Measurements from ENCODE around the gene RER1.

Gene RER1

GRCh38 chr1:2379733-2380404, 11.8 kb upstream of the RER1 start:
- Histone ChIP-seq H3K9ac (ENCODE audit: low read length) (no peak overlapping the region), H3K4ac (ENCODE audit: low read depth in 1 of 2, low read length in 2 of 2) (no peak overlapping the region), H2BK12ac (ENCODE audit: low read length in 2 of 2) (no peak overlapping the region), H2AFZ (ENCODE audit: low read depth, low read length) (no peak overlapping the region), H3K9me3 (ENCODE audit: control insufficient read depth, low read length) (no peaks in the 10 kb centered on the region), H3K18ac (ENCODE audit: low read depth in 1 of 2, low read length in 2 of 2) (no peak overlapping the region), H3K27ac (ENCODE audit: low read length, poor library complexity, severe bottlenecking) (no peak overlapping the region), H3K4me1 (ENCODE audit: control insufficient read depth, insufficient read depth, low read depth, low read length) (peaks cover 7% of the 10 kb centered on the region), H3K27me3 (ENCODE audit: control insufficient read depth in 1 of 2, insufficient read depth in 1 of 2, low read length in 2 of 2) (peaks cover 0 to 3% of the 10 kb centered on the region in 2 experiments), H3K36me3 (ENCODE audit: control insufficient read depth in 1 of 2, insufficient read depth in 2 of 2, low read depth in 1 of 2, low read length in 2 of 2) (peaks cover 0 to 2% of the 10 kb centered on the region in 2 experiments), H3K14ac (ENCODE audit: low read length in 2 of 2) (no peak overlapping the region), H3K79me1 (replicated peaks; ENCODE audit: low read length, poor library complexity, severe bottlenecking) (peaks cover 2% of the 10 kb centered on the region), H3K4me2 (ENCODE audit: low read length, poor library complexity, severe bottlenecking) (no peak overlapping the region), H4K8ac (ENCODE audit: low read length) (no peak overlapping the region), H2AK5ac (ENCODE audit: low read length, severe bottlenecking) (no peak overlapping the region), H2BK15ac (ENCODE audit: low read depth, poor library complexity, severe bottlenecking) (no peak overlapping the region), H3K4me3 (ENCODE audit: insufficient read depth in 1 of 2, low read depth in 1 of 2, low read length in 2 of 2) (no peak overlapping the region), H3K23ac (ENCODE audit: low read length in 2 of 2) (no peak overlapping the region), H4K91ac (ENCODE audit: low read length) (no peak overlapping the region), H2BK5ac (ENCODE audit: low read depth, low read length, poor library complexity, severe bottlenecking) (no peak overlapping the region), H2BK120ac (ENCODE audit: low read depth, low read length) (no peak overlapping the region)
- 94% methylated on average over 23 of the region's 23 CpGs for WGBS
- DNase-seq = no peak

GRCh38 chr1:2380816-2381591, 10.6 kb upstream of the RER1 start:
- H3K9ac ChIP-seq (ENCODE audit: low read length) = peak overlapping the region; percentile 36
- no peak for DNase-seq
- no peak overlapping the region for H2AK5ac ChIP-seq (ENCODE audit: low read length, severe bottlenecking)
- H3K14ac ChIP-seq (ENCODE audit: low read length in 2 of 2) = no peak overlapping the region
- peak overlapping the region; percentile 85 for H4K91ac ChIP-seq (ENCODE audit: low read length)
- H3K4me3 ChIP-seq (ENCODE audit: insufficient read depth in 1 of 2, low read depth in 1 of 2, low read length in 2 of 2) = no peak overlapping the region
- H2BK120ac ChIP-seq (ENCODE audit: low read depth, low read length) = no peak overlapping the region
- H4K8ac ChIP-seq (ENCODE audit: low read length) = peak overlapping the region; percentile 57
- H3K4ac ChIP-seq (ENCODE audit: low read depth in 1 of 2, low read length in 2 of 2) = no peak overlapping the region
- H3K4me1 ChIP-seq (ENCODE audit: control insufficient read depth, insufficient read depth, low read depth, low read length) = peaks cover 7% of the 10 kb centered on the region
- no peak overlapping the region for H3K18ac ChIP-seq (ENCODE audit: low read depth in 1 of 2, low read length in 2 of 2)
- no peak overlapping the region for H3K23ac ChIP-seq (ENCODE audit: low read length in 2 of 2)
- H3K27me3 ChIP-seq (ENCODE audit: control insufficient read depth in 1 of 2, insufficient read depth in 1 of 2, low read length in 2 of 2) = peaks cover 0 to 3% of the 10 kb centered on the region in 2 experiments
- H3K4me2 ChIP-seq (ENCODE audit: low read length, poor library complexity, severe bottlenecking) = no peak overlapping the region
- peak overlapping the region in 1 of 2 experiments; percentile 21 for H2BK12ac ChIP-seq (ENCODE audit: low read length in 2 of 2)
- no peak overlapping the region for H3K27ac ChIP-seq (ENCODE audit: low read length, poor library complexity, severe bottlenecking)
- no peak overlapping the region for H2BK15ac ChIP-seq (ENCODE audit: low read depth, poor library complexity, severe bottlenecking)
- no peaks in the 10 kb centered on the region for H3K9me3 ChIP-seq (ENCODE audit: control insufficient read depth, low read length)
- no peak overlapping the region for H2BK5ac ChIP-seq (ENCODE audit: low read depth, low read length, poor library complexity, severe bottlenecking)
- H3K36me3 ChIP-seq (ENCODE audit: control insufficient read depth in 1 of 2, insufficient read depth in 2 of 2, low read depth in 1 of 2, low read length in 2 of 2) = peaks cover 0 to 8% of the 10 kb centered on the region in 2 experiments
- WGBS = 87% methylated on average over 32 of the region's 32 CpGs
- no peak overlapping the region for H2AFZ ChIP-seq (ENCODE audit: low read depth, low read length)
- peaks cover 2% of the 10 kb centered on the region for H3K79me1 ChIP-seq (replicated peaks; ENCODE audit: low read length, poor library complexity, severe bottlenecking)

DNA sequence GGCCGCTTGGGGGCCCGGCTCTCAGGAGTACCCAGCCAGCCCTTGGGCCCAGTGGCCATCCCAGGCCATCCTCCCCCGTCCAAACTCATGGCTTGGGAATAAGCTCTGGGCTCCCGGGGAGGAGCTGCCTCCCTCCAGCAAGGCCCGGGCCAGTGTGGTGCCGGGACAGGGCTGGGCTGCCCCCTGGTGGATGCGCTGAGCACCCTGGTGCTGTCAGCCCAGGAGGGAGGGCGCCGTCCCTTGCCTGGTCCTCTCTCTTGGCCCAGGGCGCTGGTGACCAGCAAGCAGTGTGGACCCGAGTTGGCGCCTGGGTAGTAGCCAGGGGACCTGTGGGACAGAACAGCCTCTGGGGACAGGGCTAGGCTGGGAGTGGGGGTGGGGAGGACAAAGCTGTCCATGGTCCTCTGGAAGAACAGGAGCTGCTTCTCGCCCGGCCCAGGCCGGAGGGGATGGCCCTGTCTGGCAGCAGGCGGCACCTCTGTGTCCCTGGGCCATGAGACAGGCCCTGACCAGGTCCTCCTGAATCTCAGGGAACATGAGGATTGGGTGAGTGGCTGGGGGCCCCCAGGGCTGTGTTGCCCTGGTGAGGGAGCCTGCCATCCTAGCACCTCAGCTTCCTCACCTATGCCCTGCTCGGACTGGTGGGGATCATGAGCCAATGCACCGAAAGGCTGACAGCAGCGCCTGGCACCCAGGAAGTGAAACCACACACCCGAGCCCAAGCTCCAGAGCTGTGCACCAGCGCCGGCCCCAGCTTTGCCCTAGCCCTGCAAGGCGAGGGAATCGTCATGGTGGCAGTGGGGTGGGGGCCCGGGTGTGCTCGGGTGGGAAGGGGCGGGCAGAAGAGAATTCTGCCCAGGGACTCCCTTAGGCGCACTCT, 9.7 kb upstream of the RER1 start:
- Histone ChIP-seq H3K9me3 (ENCODE audit: control insufficient read depth, low read length) (no peaks in the 10 kb centered on the region), H3K27me3 (ENCODE audit: control insufficient read depth in 1 of 2, insufficient read depth in 1 of 2, low read length in 2 of 2) (no peaks in the 10 kb centered on the region), H2BK12ac (ENCODE audit: low read length in 2 of 2) (peak overlapping the region in 1 of 2 experiments; percentile 58), H3K36me3 (ENCODE audit: control insufficient read depth in 1 of 2, insufficient read depth in 2 of 2, low read depth in 1 of 2, low read length in 2 of 2) (peaks cover 5 to 14% of the 10 kb centered on the region in 2 experiments), H2BK15ac (ENCODE audit: low read depth, poor library complexity, severe bottlenecking) (no peak overlapping the region), H4K8ac (ENCODE audit: low read length) (peak overlapping the region; percentile 49), H3K27ac (ENCODE audit: low read length, poor library complexity, severe bottlenecking) (no peak overlapping the region), H3K4me2 (ENCODE audit: low read length, poor library complexity, severe bottlenecking) (no peak overlapping the region), H2AFZ (ENCODE audit: low read depth, low read length) (no peak overlapping the region), H3K14ac (ENCODE audit: low read length in 2 of 2) (no peak overlapping the region), H3K79me1 (replicated peaks; ENCODE audit: low read length, poor library complexity, severe bottlenecking) (peaks cover 2% of the 10 kb centered on the region), H2AK5ac (ENCODE audit: low read length, severe bottlenecking) (peak overlapping the region; percentile 43), H3K4me3 (ENCODE audit: insufficient read depth in 1 of 2, low read depth in 1 of 2, low read length in 2 of 2) (no peak overlapping the region), H3K4ac (ENCODE audit: low read depth in 1 of 2, low read length in 2 of 2) (no peak overlapping the region), H3K9ac (ENCODE audit: low read length) (peak overlapping the region; percentile 43), H4K91ac (ENCODE audit: low read length) (peak overlapping the region; percentile 19), H3K4me1 (ENCODE audit: control insufficient read depth, insufficient read depth, low read depth, low read length) (peaks cover 7% of the 10 kb centered on the region), H2BK120ac (ENCODE audit: low read depth, low read length) (no peak overlapping the region), H3K18ac (ENCODE audit: low read depth in 1 of 2, low read length in 2 of 2) (no peak overlapping the region), H3K23ac (ENCODE audit: low read length in 2 of 2) (no peak overlapping the region), H2BK5ac (ENCODE audit: low read depth, low read length, poor library complexity, severe bottlenecking) (no peak overlapping the region)
- WGBS = 57% methylated on average over 28 of the region's 28 CpGs
- DNase-seq = peak; percentile 76
